ENCODE results near the gene CCNYL1. TPM values are rescaled to one million over a fixed set of nuclear protein-coding genes. Genes with fewer than 3 reads are reported as not detected.

Gene CCNYL1
- total RNA-seq, 1 donor: 10.4 TPM

GRCh38 chr2:207766041-207766551 lies 54.7 kb downstream of the CCNYL1 start:
- no peak for TF ChIP-seq CTCF (IDR thresholded peaks at IDR 0.05; ENCODE audit: insufficient read depth, low read depth, low read length)
- no peak for DNase-seq (ENCODE audit: low read depth)
- no peak overlapping the region for H3K4me3 ChIP-seq (ENCODE audit: low read depth, low read length)

- no peak for DNase-seq (ENCODE audit: low read depth)
- no peak for TF ChIP-seq CTCF (IDR thresholded peaks at IDR 0.05; ENCODE audit: insufficient read depth, low read depth, low read length)
- peak overlapping the region; percentile 50 for H3K4me3 ChIP-seq (ENCODE audit: low read depth, low read length)
Measured at GRCh38 chr2:207766697-207767460, 55.4 kb downstream of the CCNYL1 start.

- no peak for DNase-seq (ENCODE audit: low read depth)
- TF ChIP-seq CTCF (IDR thresholded peaks at IDR 0.05; ENCODE audit: insufficient read depth, low read depth, low read length): peak; percentile 23
- peak overlapping the region; percentile 71 for H3K4me3 ChIP-seq (ENCODE audit: low read depth, low read length)
Measured at GRCh38 chr2:207767461-207768167, 56.2 kb downstream of the CCNYL1 start.

- peak; percentile 29 for DNase-seq (ENCODE audit: low read depth)
- H3K4me3 ChIP-seq (ENCODE audit: low read depth, low read length): peak overlapping the region; percentile 71
- no peak for TF ChIP-seq CTCF (IDR thresholded peaks at IDR 0.05; ENCODE audit: insufficient read depth, low read depth, low read length)
Measured at GRCh38 chr2:207768168-207768865, 56.9 kb downstream of the CCNYL1 start.

GRCh38 chr2:207768866-207769596 lies 57.6 kb downstream of the CCNYL1 start:
- peak; percentile 4 for TF ChIP-seq CTCF (IDR thresholded peaks at IDR 0.05; ENCODE audit: insufficient read depth, low read depth, low read length)
- DNase-seq (ENCODE audit: low read depth): peak; percentile 34

More at GRCh38 chr2:207768866-207769596, 57.6 kb downstream of the CCNYL1 start:
- peak overlapping the region; percentile 71 for H3K4me3 ChIP-seq (ENCODE audit: low read depth, low read length)
